HepG2 (cell line): ENCODE measurements around the gene ZNF683.

Experiments used
- AGO1 ChIP-seq: fragments of 200-400 bp; formaldehyde crosslinking; IDR thresholded peaks from 2 replicates; pipeline ENCODE4 v1.6.1; 2017; ENCODE audit warnings: mild to moderate bottlenecking, low read depth, low read length, moderate library complexity; ENCODE audit not compliant: poor library complexity, severe bottlenecking
- CEBPB ChIP-seq: IDR thresholded peaks from 2 replicates; pipeline ENCODE4 v1.6.1; 2011; ENCODE audit warnings: low read depth, low read length, improper control_type of control experiment, borderline replicate concordance
- HMG20B ChIP-seq: conservative IDR thresholded peaks from 2 replicates; pipeline ENCODE4 v1.6.1; 2016; ENCODE audit warnings: missing genetic modification reagents, missing compliant biosample characterization
- MYC ChIP-seq: sonication (generic); formaldehyde crosslinking; IDR thresholded peaks from 2 replicates; pipeline ENCODE4 v1.9.0; 2021; ENCODE audit warnings: missing genetic modification reagents, borderline replicate concordance
- NPAS2 ChIP-seq: sonication (generic); formaldehyde crosslinking; IDR thresholded peaks from 2 replicates; pipeline ENCODE4 v1.8.0; 2022; ENCODE audit warnings: mild to moderate bottlenecking, missing genetic modification reagents, borderline replicate concordance
- POLR2A ChIP-seq, 2 experiments: IDR thresholded peaks; 2 replicates each; pipeline ENCODE4 v1.6.1; 2011; ENCODE audit warnings: low read depth in 2 of 2, low read length in 2 of 2, mild to moderate bottlenecking in 1 of 2, moderate library complexity in 1 of 2; ENCODE audit not compliant: insufficient read depth in 1 of 2
- POLR2AphosphoS2 ChIP-seq: IDR thresholded peaks from 2 replicates; pipeline ENCODE4 v1.6.1; 2011; ENCODE audit warnings: low read depth, low read length, improper control_type of control experiment
- SP2 ChIP-seq: sonication (generic); formaldehyde crosslinking; IDR thresholded peaks from 2 replicates; pipeline ENCODE4 v1.5.1; 2020; ENCODE audit warnings: mild to moderate bottlenecking, missing genetic modification reagents
- STAT5B ChIP-seq: sonication (generic); formaldehyde crosslinking; IDR thresholded peaks from 2 replicates; pipeline ENCODE4 v1.4.0; 2020; ENCODE audit warnings: missing genetic modification reagents
- TGIF2 ChIP-seq: IDR thresholded peaks from 2 replicates; pipeline ENCODE4 v1.6.1; 2016; ENCODE audit warnings: control low read depth, missing compliant biosample characterization
- ZBTB46 ChIP-seq: sonication (generic); formaldehyde crosslinking; IDR thresholded peaks from 2 replicates; pipeline ENCODE4 v1.4.0; 2020; ENCODE audit warnings: mild to moderate bottlenecking, missing genetic modification reagents, borderline replicate concordance
- ZNF276 ChIP-seq: sonication (generic); formaldehyde crosslinking; IDR thresholded peaks from 2 replicates; pipeline ENCODE4 v1.4.0; 2020; ENCODE audit warnings: mild to moderate bottlenecking, low read depth, missing genetic modification reagents
- ZNF703 ChIP-seq: sonication (generic); formaldehyde crosslinking; IDR thresholded peaks from 2 replicates; pipeline ENCODE4 v1.5.1; 2020; ENCODE audit warnings: missing genetic modification reagents, mild to moderate bottlenecking, moderate library complexity, borderline replicate concordance

GRCh38 chr1:26337206-26337535, 35.4 kb downstream of the ZNF683 start:
- no peak for TF ChIP-seq HMG20B (CRISPR knock-in tag)
- no peak for TF ChIP-seq NPAS2 (CRISPR knock-in tag)
- TF ChIP-seq POLR2A (IDR thresholded peaks at IDR 0.05; ENCODE audit: insufficient read depth in 1 of 2, low read depth in 2 of 2, low read length in 2 of 2) = no peak
- no peak for TF ChIP-seq STAT5B (CRISPR knock-in tag)
- no peak for TF ChIP-seq ZNF276 (CRISPR knock-in tag)
- no peak for TF ChIP-seq CEBPB
- TF ChIP-seq SP2 (CRISPR knock-in tag) = no peak
- no peak for TF ChIP-seq POLR2AphosphoS2
- no peak for TF ChIP-seq ZNF703 (CRISPR knock-in tag)
- no peak for TF ChIP-seq MYC (CRISPR knock-in tag)
- no peak for TF ChIP-seq TGIF2 (CRISPR knock-in tag)
- no peak for TF ChIP-seq ZBTB46 (CRISPR knock-in tag)
- no peak for TF ChIP-seq AGO1
